ENCODE results near the gene PSORS1C2.
"Not testable (repeated sequence)": the region's sequence is repeated elsewhere in the genome, so short reads cannot be mapped to it uniquely, and the experiment has no call there.

DNA sequence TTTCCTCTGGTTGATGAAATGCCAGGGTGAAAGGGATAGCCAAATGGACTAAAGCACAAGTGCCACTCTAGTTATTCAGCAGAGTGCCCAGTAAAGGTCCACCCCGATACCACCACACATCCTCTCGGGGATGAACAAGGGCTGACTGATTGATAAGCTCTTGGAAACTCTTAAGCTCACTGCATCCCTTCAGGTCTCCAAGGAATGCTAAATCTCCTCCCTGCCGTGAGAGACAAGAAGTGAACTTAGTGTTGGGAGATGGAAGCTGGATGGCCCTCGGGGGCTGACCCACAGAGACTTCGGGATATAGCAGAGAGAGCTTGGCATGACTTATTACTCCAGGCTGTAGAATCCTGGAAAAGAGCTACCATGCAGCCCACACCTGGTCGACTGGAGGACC lies 45.0 kb upstream of the PSORS1C2 start:
- TF ChIP-seq CTCF (IDR thresholded peaks at IDR 0.05; ENCODE audit: insufficient read depth, low read length); SPI1 (IDR thresholded peaks at IDR 0.05; ENCODE audit: borderline replicate concordance, low read depth); POLR2AphosphoS5 (IDR thresholded peaks at IDR 0.05; ENCODE audit: low read depth): not testable (repeated sequence)
- TF ChIP-seq, protein P1, sequence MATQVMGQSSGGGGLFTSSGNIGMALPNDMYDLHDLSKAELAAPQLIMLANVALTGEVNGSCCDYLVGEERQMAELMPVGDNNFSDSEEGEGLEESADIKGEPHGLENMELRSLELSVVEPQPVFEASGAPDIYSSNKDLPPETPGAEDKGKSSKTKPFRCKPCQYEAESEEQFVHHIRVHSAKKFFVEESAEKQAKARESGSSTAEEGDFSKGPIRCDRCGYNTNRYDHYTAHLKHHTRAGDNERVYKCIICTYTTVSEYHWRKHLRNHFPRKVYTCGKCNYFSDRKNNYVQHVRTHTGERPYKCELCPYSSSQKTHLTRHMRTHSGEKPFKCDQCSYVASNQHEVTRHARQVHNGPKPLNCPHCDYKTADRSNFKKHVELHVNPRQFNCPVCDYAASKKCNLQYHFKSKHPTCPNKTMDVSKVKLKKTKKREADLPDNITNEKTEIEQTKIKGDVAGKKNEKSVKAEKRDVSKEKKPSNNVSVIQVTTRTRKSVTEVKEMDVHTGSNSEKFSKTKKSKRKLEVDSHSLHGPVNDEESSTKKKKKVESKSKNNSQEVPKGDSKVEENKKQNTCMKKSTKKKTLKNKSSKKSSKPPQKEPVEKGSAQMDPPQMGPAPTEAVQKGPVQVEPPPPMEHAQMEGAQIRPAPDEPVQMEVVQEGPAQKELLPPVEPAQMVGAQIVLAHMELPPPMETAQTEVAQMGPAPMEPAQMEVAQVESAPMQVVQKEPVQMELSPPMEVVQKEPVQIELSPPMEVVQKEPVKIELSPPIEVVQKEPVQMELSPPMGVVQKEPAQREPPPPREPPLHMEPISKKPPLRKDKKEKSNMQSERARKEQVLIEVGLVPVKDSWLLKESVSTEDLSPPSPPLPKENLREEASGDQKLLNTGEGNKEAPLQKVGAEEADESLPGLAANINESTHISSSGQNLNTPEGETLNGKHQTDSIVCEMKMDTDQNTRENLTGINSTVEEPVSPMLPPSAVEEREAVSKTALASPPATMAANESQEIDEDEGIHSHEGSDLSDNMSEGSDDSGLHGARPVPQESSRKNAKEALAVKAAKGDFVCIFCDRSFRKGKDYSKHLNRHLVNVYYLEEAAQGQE (IDR thresholded peaks at IDR 0.05; ENCODE audit: insufficient replicate concordance, low read depth) = not testable (repeated sequence)
